K562 (cell line): Measurements from ENCODE around the gene NDUFAF5. TPM values are rescaled to one million over a fixed set of nuclear protein-coding genes. Genes with fewer than 3 reads are reported as not detected.
A peak's percentile ranks its signal among the peaks of the same experiment; 100 is the strongest.

Experiments
- BMI1 ChIP-seq: fragments of 150-350 bp; IDR thresholded peaks from 2 replicates; pipeline ENCODE4 v1.6.1; 2014; ENCODE audit warnings: low read length
- CEBPB ChIP-seq: fragments of 450-650 bp; IDR thresholded peaks from 2 replicates; pipeline ENCODE4 v1.6.1; 2016; ENCODE audit warnings: missing genetic modification characterization, missing compliant biosample characterization
- E2F6 ChIP-seq, 2 experiments: IDR thresholded peaks; 2 replicates each; pipeline ENCODE4 v1.6.1; 2011; ENCODE audit warnings: borderline replicate concordance in 1 of 2, control low read depth in 1 of 2, low read depth in 1 of 2, low read length in 1 of 2, mild to moderate bottlenecking in 1 of 2, mixed read lengths in 1 of 2, moderate library complexity in 1 of 2; ENCODE audit not compliant: insufficient read depth in 1 of 2, insufficient read length in 1 of 2, poor library complexity in 1 of 2, severe bottlenecking in 1 of 2; ENCODE audit errors: extremely low read depth in 1 of 2
- ETV5 ChIP-seq: sonication (generic); formaldehyde crosslinking; IDR thresholded peaks from 2 replicates; pipeline ENCODE4 v1.4.0; 2020; ENCODE audit warnings: low read depth, mild to moderate bottlenecking, missing genetic modification reagents
- HBP1 ChIP-seq: fragments of 450-650 bp; formaldehyde crosslinking; IDR thresholded peaks from 2 replicates; pipeline ENCODE4 v1.4.0; 2022; ENCODE audit warnings: missing genetic modification characterization
- HINFP ChIP-seq: fragments of 450-650 bp; conservative IDR thresholded peaks from 2 replicates; pipeline ENCODE4 v1.6.1; 2016; ENCODE audit warnings: missing genetic modification characterization, low read depth, mild to moderate bottlenecking, control low read depth, missing compliant biosample characterization
- HSF4 ChIP-seq: fragments of 250-450 bp; sonication (Bioruptor Pico); IDR thresholded peaks from 2 replicates; pipeline ENCODE4 v2.1.2; 2022; ENCODE audit warnings: mild to moderate bottlenecking, moderate library complexity, borderline replicate concordance
- LCOR ChIP-seq: sonication (generic); formaldehyde crosslinking; IDR thresholded peaks from 2 replicates; pipeline ENCODE4 v1.8.0; 2022; ENCODE audit warnings: mild to moderate bottlenecking, missing genetic modification reagents
- MTF1 ChIP-seq: fragments of 250-450 bp; sonication (Bioruptor Pico); IDR thresholded peaks from 2 replicates; pipeline ENCODE4 v1.9.0; 2021; ENCODE audit warnings: moderate library complexity, mild to moderate bottlenecking, inconsistent platforms, borderline replicate concordance
- POLR2AphosphoS2 ChIP-seq: IDR thresholded peaks from 2 replicates; pipeline ENCODE4 v1.6.1; 2012; ENCODE audit warnings: low read length, improper control_type of control experiment
- SAFB ChIP-seq: fragments of 200-400 bp; formaldehyde crosslinking; IDR thresholded peaks from 2 replicates; pipeline ENCODE4 v1.6.1; 2017; ENCODE audit warnings: low read depth, low read length, borderline replicate concordance
- TFE3 ChIP-seq: fragments of 450-650 bp; formaldehyde crosslinking; IDR thresholded peaks from 2 replicates; pipeline ENCODE4 v1.4.0; 2020; ENCODE audit warnings: mild to moderate bottlenecking, mixed read lengths
- U2AF2 ChIP-seq: fragments of 200-400 bp; formaldehyde crosslinking; optimal IDR thresholded peaks from 2 replicates; pipeline ENCODE3; 2017; ENCODE audit warnings: low read depth, mild to moderate bottlenecking, low read length
- ZFPM2 ChIP-seq: fragments of 250-450 bp; sonication (Bioruptor Pico); IDR thresholded peaks from 2 replicates; pipeline ENCODE4 v1.5.1; 2022; ENCODE audit warnings: mild to moderate bottlenecking
- ZNF24 ChIP-seq: fragments of 450-650 bp; IDR thresholded peaks from 2 replicates; pipeline ENCODE4 v1.6.1; 2016
- ZNF431 ChIP-seq: sonication (generic); formaldehyde crosslinking; IDR thresholded peaks from 2 replicates; pipeline ENCODE4 v1.8.0; 2022; ENCODE audit warnings: mild to moderate bottlenecking, missing genetic modification reagents
- ZNF445 ChIP-seq: fragments of 250-450 bp; sonication (Bioruptor Pico); IDR thresholded peaks from 2 replicates; pipeline ENCODE4 v1.4.0; 2020; ENCODE audit warnings: low read depth, mild to moderate bottlenecking, moderate library complexity
- ZNF778 ChIP-seq: fragments of 450-650 bp; formaldehyde crosslinking; IDR thresholded peaks from 2 replicates; pipeline ENCODE4 v1.4.0; 2020; ENCODE audit warnings: mild to moderate bottlenecking, moderate library complexity
- ZNF780A ChIP-seq: fragments of 250-450 bp; sonication (Bioruptor Pico); IDR thresholded peaks from 2 replicates; pipeline ENCODE4 v1.5.0; 2021; ENCODE audit warnings: mild to moderate bottlenecking
- polyA plus RNA-seq, 8 experiments: library from polyadenylated mRNA; depleted of rRNA in 4 of 8; stranded (reverse) in 5 of 8; unstranded in 3 of 8; fragments of >200 nt; fragmentation: Nextera tagmentation in 2 of 8; fragmentation: Illumina TruSeq in 1 of 8; extraction: Ambion mirVana in 2 of 8; extraction: Trizol in 1 of 8; gene quantifications; 2 replicates each; pipeline versions ENCODE4 v1.2.1 to v1.2.3, GENCODE V29; 2011 to 2014; ENCODE audit warnings: inconsistent platforms in 1 of 8, missing spikeins in 1 of 8
- total RNA-seq, 7 experiments: library from RNA; depleted of rRNA in 6 of 7; stranded (reverse); fragments of >200 nt in 6 of 7; fragmentation: Illumina TruSeq in 2 of 7; extraction: Trizol in 2 of 7; gene quantifications; 2 replicates each; pipeline versions ENCODE4 v1.2.1 to v1.2.3, GENCODE V29; 2011 to 2021; ENCODE audit warnings: low replicate concordance in 1 of 7

NDUFAF5 gene
- total and polyA plus RNA-seq, 9 of the 15 experiments (the other 6 are each of a cell fraction or from before 2014, with no cell fraction given): 17.2 to 33.1 (median 27.3) TPM

GRCh38 chr20:13784893-13785715 lies at the start of gene NDUFAF5, which contains the start of gene ESF1 (continued):
- TF ChIP-seq TFE3 (CRISPR knock-in tag) (no peak), ZNF778 (CRISPR knock-in tag) (no peak), HSF4 (no peak), LCOR (CRISPR knock-in tag) (peak; percentile 58; the same call in 1 of the 2 replicates), BMI1 (no peak), HBP1 (no peak), ZNF445 (CRISPR knock-in tag) (no peak), E2F6 (IDR thresholded peaks at IDR 0.05; ENCODE audit: borderline replicate concordance in 1 of 2, extremely low read depth in 1 of 2, insufficient read depth in 1 of 2, insufficient read length in 1 of 2, low read depth in 1 of 2, low read length in 1 of 2, poor library complexity in 1 of 2, severe bottlenecking in 1 of 2) (peak; percentile 73 to 77), SAFB (no peak), ZNF780A (CRISPR knock-in tag) (no peak), POLR2AphosphoS2 (no peak), CEBPB (tag) (no peak), MTF1 (CRISPR knock-in tag) (no peak), ZNF431 (CRISPR knock-in tag) (no peak), HINFP (tag) (no peak), U2AF2 (no peak), ZNF24 (peak; percentile 94), ZFPM2 (no peak), ETV5 (CRISPR knock-in tag) (no peak)
